Measurements from ENCODE around the gene SPON2. TPM values are rescaled to one million over a fixed set of nuclear protein-coding genes. Genes with fewer than 3 reads are reported as not detected.
A peak's percentile ranks its signal among the peaks of the same experiment; 100 is the strongest.

Gene SPON2
- total RNA-seq, 2 experiments from 2014 or later = 9.9 to 10.5 TPM

DNA sequence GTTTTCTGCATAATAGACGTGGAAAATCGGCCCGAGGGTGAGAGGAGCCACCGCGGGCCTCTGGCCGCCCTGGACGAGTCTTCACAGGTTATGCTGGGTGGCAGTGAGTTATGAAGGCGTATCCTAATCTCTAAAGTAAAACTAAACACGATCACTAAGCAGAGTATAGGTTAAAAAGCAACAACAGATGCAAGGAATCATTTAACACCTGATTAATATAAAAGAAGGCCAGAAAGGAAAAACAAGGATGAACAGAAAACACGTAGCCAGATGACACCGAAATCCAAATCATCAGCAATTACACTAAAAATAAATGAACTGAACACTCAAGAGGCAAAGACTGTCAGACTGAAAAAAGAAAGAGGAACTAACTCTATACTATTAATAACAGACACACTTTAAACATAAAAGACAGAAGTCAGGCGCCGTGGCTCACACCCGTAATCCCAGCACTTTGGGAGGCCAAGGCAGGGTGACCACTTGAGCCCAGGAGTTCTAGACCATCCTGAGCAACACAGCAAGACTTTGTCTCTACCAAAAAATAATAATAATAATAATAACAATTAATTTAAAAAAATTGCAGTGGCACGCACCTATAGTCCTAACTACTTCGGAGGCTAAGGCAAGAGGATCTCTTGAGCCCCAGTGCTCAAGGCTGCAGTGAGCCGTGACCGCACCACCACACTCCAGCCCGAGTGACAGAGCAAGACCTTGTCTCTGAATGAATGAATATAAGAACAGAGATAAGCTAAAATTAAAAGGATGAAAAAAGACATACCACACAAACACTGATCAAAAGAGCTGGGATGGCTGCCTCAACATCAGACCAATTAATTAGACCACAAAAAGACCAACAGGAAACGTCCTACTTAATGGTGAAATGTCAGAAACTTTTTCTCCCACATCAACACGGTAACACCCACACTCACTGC is 46.5 kb upstream of the SPON2 start:
- CTCF ChIA-PET = interaction anchor here (0.9 to 1.0 kb wide), 3 partner anchors 35 to 82 kb away, joined by 3 read pairs; no protein-coding TSS in a partner anchor

DNA sequence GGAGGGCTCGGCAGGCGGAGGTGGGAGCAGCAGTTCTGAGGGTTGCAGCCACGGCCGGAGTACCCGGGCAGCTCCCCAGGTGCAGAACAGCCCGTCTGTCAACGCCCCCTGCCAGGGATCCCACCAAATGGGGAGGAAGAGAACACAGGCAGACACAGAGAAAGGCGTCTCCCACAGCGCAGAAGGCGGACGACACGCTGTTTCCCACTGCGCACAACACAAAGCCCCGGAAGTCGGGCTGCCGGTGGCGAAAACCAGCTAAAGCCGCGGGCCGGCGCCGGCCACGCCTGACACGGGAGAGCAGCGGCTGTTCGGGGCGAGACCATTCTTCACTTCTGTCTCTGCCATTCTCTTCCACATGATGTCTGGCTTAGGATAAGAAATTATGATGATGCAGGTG is 45.0 kb upstream of the SPON2 start:
- intact Hi-C loops (cut with micrococcal nuclease) = no loop called here
- CTCF ChIA-PET = interaction anchor here (0.9 to 1.9 kb wide), 7 partner anchors 9 to 86 kb away, joined by 3 to 6 read pairs (median 4); no protein-coding TSS in a partner anchor

More for the DNA sequence above, 46.5 kb upstream of the SPON2 start:
- intact Hi-C loops (cut with micrococcal nuclease) = no loop called here
- POLR2A ChIA-PET = interaction anchor here (0.6 to 1.0 kb wide), 3 partner anchors 27 to 89 kb away, joined by 3 to 4 read pairs (median 3); no protein-coding TSS in a partner anchor
- H3K27me3 Mint-ChIP-seq = no peaks in the 10 kb centered on the region
- no peak overlapping the region for H3K4me3 Mint-ChIP-seq
- DNase-seq (no peak), ATAC-seq (no peak)
- peaks cover 53% of the 10 kb centered on the region for H3K36me3 Mint-ChIP-seq (ENCODE audit: low read depth)
- H3K27ac Mint-ChIP-seq = peak overlapping the region; percentile 46
- peaks cover 43% of the 10 kb centered on the region for H3K4me1 Mint-ChIP-seq (ENCODE audit: low read depth)
- H3K9me3 Mint-ChIP-seq = no peaks in the 10 kb centered on the region
- TF ChIP-seq, protein P1, sequence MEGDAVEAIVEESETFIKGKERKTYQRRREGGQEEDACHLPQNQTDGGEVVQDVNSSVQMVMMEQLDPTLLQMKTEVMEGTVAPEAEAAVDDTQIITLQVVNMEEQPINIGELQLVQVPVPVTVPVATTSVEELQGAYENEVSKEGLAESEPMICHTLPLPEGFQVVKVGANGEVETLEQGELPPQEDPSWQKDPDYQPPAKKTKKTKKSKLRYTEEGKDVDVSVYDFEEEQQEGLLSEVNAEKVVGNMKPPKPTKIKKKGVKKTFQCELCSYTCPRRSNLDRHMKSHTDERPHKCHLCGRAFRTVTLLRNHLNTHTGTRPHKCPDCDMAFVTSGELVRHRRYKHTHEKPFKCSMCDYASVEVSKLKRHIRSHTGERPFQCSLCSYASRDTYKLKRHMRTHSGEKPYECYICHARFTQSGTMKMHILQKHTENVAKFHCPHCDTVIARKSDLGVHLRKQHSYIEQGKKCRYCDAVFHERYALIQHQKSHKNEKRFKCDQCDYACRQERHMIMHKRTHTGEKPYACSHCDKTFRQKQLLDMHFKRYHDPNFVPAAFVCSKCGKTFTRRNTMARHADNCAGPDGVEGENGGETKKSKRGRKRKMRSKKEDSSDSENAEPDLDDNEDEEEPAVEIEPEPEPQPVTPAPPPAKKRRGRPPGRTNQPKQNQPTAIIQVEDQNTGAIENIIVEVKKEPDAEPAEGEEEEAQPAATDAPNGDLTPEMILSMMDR (IDR thresholded peaks at IDR 0.05) = no peak

DNA sequence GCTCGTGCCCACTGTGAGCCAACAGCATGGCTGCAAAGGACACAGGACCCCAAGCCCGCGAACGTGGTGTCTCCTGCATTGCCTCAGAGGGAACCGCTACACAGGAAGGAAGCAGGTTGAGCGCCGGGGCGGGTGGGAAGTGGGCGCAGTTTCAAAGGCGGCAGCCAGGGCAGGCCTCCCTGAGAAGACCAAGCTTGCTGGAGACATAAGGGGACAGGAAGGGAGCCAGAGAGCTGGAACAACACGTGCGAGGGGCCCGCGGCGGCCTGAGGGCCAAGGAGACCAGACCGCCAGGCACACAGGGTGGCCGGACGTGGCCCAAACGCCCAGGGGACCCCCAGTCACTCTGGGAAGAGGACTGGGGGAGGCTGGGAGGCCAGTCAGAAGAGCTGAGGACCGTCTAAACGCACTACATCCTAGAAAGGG is 44.5 kb upstream of the SPON2 start:
- Mint-ChIP-seq H3K27ac (peak overlapping the region; percentile 79), H3K4me3 (peak overlapping the region; percentile 66), H3K9me3 (no peaks in the 10 kb centered on the region), H3K4me1 (ENCODE audit: low read depth) (peaks cover 43% of the 10 kb centered on the region), H3K27me3 (no peaks in the 10 kb centered on the region), H3K36me3 (ENCODE audit: low read depth) (peaks cover 50% of the 10 kb centered on the region)
- POLR2A ChIA-PET = interaction anchor here (0.7 to 4.4 kb wide), 10 partner anchors 8 to 52 kb away, joined by 3 to 21 read pairs (median 4); partner anchors contain the start of gene SPON2
- DNase-seq (peak; percentile 88), ATAC-seq (peak; percentile 95)
- intact Hi-C loops (cut with micrococcal nuclease) = no loop called here
- CTCF ChIA-PET = interaction anchor here (0.7 to 1.9 kb wide), 7 partner anchors 8 to 85 kb away, joined by 3 to 6 read pairs (median 3); no protein-coding TSS in a partner anchor
- TF ChIP-seq, protein P1 (IDR thresholded peaks at IDR 0.05) = peak; percentile 18

More for the DNA sequence above, 45.0 kb upstream of the SPON2 start:
- Mint-ChIP-seq H3K4me3 (peak overlapping the region; percentile 66), H3K9me3 (no peaks in the 10 kb centered on the region), H3K36me3 (ENCODE audit: low read depth) (peaks cover 51% of the 10 kb centered on the region), H3K4me1 (ENCODE audit: low read depth) (peaks cover 43% of the 10 kb centered on the region), H3K27ac (peak overlapping the region; percentile 79), H3K27me3 (no peaks in the 10 kb centered on the region)
- ATAC-seq (no peak), DNase-seq (no peak)
- POLR2A ChIA-PET = interaction anchor here (0.8 to 4.4 kb wide), 9 partner anchors 9 to 51 kb away, joined by 3 to 21 read pairs (median 4); partner anchors contain the start of gene SPON2
- TF ChIP-seq, protein P1 (IDR thresholded peaks at IDR 0.05) = no peak

DNA sequence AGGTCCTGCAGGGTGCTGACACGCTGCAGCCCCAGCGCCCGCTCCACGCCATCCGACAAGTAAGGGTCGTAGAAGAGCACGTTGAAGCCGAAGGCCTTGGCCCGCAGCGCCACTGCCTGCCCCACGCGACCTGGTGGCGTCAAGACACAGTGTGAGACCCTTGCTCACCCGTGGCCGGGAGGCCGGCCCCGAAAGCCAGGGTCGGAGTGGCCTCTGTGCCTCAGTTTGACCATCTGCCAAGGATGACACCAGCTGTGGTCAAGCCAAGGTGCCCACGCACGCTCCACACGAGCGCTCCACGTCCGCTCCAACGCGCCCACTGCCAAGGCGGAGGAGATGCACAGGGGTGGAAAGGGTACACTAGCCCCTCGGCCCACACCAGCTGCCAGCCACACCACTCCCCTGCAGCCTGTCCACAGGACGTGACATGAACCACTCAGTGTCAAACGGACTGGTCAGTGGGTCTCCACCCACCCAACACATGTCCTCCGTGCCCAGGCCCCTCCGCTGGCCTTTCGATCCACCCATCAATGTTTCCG is 43.8 kb upstream of the SPON2 start:
- no peak for DNase-seq
- Mint-ChIP-seq H3K27ac (peak overlapping the region; percentile 79), H3K9me3 (no peaks in the 10 kb centered on the region), H3K4me1 (ENCODE audit: low read depth) (peaks cover 42% of the 10 kb centered on the region), H3K4me3 (peak overlapping the region; percentile 66), H3K36me3 (ENCODE audit: low read depth) (peaks cover 43% of the 10 kb centered on the region), H3K27me3 (no peaks in the 10 kb centered on the region)
- no peak for ATAC-seq
- intact Hi-C loops (cut with micrococcal nuclease) = no loop called here
- ChIA-PET POLR2A (interaction anchor here (0.7 to 4.4 kb wide), 4 partner anchors 14 to 34 kb away, joined by 3 to 21 read pairs (median 3); partner anchors contain the start of gene CTBP1), CTCF (interaction anchor here (1.0 to 1.9 kb wide), 4 partner anchors 8 to 85 kb away, joined by 3 to 6 read pairs (median 4); no protein-coding TSS in a partner anchor)
- TF ChIP-seq, protein P1 (IDR thresholded peaks at IDR 0.05) = no peak
